ENCODE measurements around the gene ALMS1. TPM values are rescaled to one million over a fixed set of nuclear protein-coding genes. Genes with fewer than 3 reads are reported as not detected.

The ALMS1 gene
- total and polyA plus RNA-seq, 2 of the 8 experiments (the other 6 are each of a cell fraction or from before 2014, with no cell fraction given) = 21.8 to 45.6 TPM

GRCh38 chr2:73614105-73614504 lies 228.5 kb downstream of the ALMS1 start:
- Histone ChIP-seq H2BK15ac (ENCODE audit: low read length) (no peak overlapping the region), H3K79me1 (ENCODE audit: low read depth, low read length) (no peaks in the 10 kb centered on the region), H2BK120ac (replicated peaks; ENCODE audit: low read depth, low read length) (no peak overlapping the region), H3K23ac (ENCODE audit: insufficient read length) (no peak overlapping the region), H3K9ac (replicated peaks in 1 of 4; ENCODE audit: extremely low read depth in 1 of 4, low read depth in 3 of 4, low read length in 3 of 4) (no peak overlapping the region), H3K56ac (replicated peaks; ENCODE audit: insufficient read length, low read depth, low read length) (no peak overlapping the region), H3K18ac (ENCODE audit: extremely low read depth, low read length) (no peak overlapping the region), H3K9me3 (ENCODE audit: insufficient read depth in 2 of 2, low read depth in 1 of 2, low read length in 1 of 2) (no peaks in the 10 kb centered on the region), H3K4me3 (ENCODE audit: extremely low read depth in 1 of 4, insufficient read depth in 2 of 4, low read depth in 3 of 4, low read length in 4 of 4) (no peak overlapping the region), H2BK20ac (ENCODE audit: low read length) (no peak overlapping the region), H2BK5ac (ENCODE audit: low read depth, low read length) (no peak overlapping the region), H2AFZ (ENCODE audit: low read length) (no peak overlapping the region), H4K91ac (replicated peaks; ENCODE audit: insufficient read length, low read length) (no peak overlapping the region), H2AK5ac (ENCODE audit: low read depth, low read length) (no peak overlapping the region), H3K27ac (ENCODE audit: low read depth, low read length) (no peak overlapping the region), H4K5ac (ENCODE audit: insufficient read length, low read depth, low read length) (no peak overlapping the region), H3K4ac (replicated peaks; ENCODE audit: insufficient read length, low read depth, low read length) (no peak overlapping the region), H2BK12ac (ENCODE audit: low read depth, low read length) (no peak overlapping the region), H3K23me2 (ENCODE audit: low read depth, low read length) (no peaks in the 10 kb centered on the region), H3K79me2 (ENCODE audit: control insufficient read depth in 1 of 2, insufficient read depth in 2 of 2, low read length in 2 of 2) (no peaks in the 10 kb centered on the region), H3K27me3 (replicated peaks in 1 of 4; ENCODE audit: control insufficient read depth in 3 of 4, extremely low read depth in 1 of 4, insufficient read depth in 3 of 4, low read length in 3 of 4) (no peaks in the 10 kb centered on the region), H3K36me3 (ENCODE audit: control insufficient read depth in 2 of 4, insufficient read depth in 4 of 4, low read length in 3 of 4) (no peaks in the 10 kb centered on the region; a peak in 1 of 8 replicates), H4K20me1 (replicated peaks in 1 of 2; ENCODE audit: control insufficient read depth in 1 of 2, insufficient read depth in 2 of 2, low read length in 2 of 2) (peaks cover 0 to 2% of the 10 kb centered on the region in 2 experiments), H3K14ac (ENCODE audit: insufficient read length) (no peak overlapping the region), H4K8ac (ENCODE audit: extremely low read depth, insufficient read depth, low read length) (no peak overlapping the region), H3K4me1 (replicated peaks in 1 of 4; ENCODE audit: control insufficient read depth in 3 of 4, insufficient read depth in 4 of 4, low read length in 3 of 4) (no peaks in the 10 kb centered on the region), H3K4me2 (ENCODE audit: insufficient read depth in 1 of 2, low read depth in 2 of 2, low read length in 2 of 2) (no peak overlapping the region)
- DNase-seq (ENCODE audit: low read depth in 1 of 2, low spot score in 2 of 2) = no peak
- ChIA-PET CTCF (ENCODE audit: partially characterized antibody) (interaction anchor here (0.8 kb wide), 1 partner anchor 10 kb away, joined by 3 read pairs; no protein-coding TSS in a partner anchor), POLR2A (ENCODE audit: partially characterized antibody) (interaction anchor here (1.8 kb wide), 1 partner anchor 13 kb away, joined by 5 read pairs; no protein-coding TSS in a partner anchor)
- 91% methylated on average over 3 of the region's 3 CpGs; no CpG with 5 or more reads in 1 of the 2 experiments for WGBS, 2 experiments (ENCODE audit: extremely low coverage in 1 of 2, insufficient coverage in 1 of 2, insufficient read length in 1 of 2, insufficient replicate concordance in 2 of 2, low coverage in 1 of 2, low lambda C conversion rate in 2 of 2, missing lambda C conversion rate in 1 of 2)
- no peak for FAIRE-seq
- TF ChIP-seq CBX5 (IDR thresholded peaks at IDR 0.05; ENCODE audit: low read depth, low read length) (no peak), PHF8 (conservative IDR thresholded peaks at IDR 0.05; ENCODE audit: low read depth, low read length) (no peak), CTBP2 (IDR thresholded peaks at IDR 0.05; ENCODE audit: borderline replicate concordance, insufficient read depth, insufficient read length, low read length) (no peak), SP2 (IDR thresholded peaks at IDR 0.05; ENCODE audit: low read length) (no peak), CTCF (IDR thresholded peaks at IDR 0.05; ENCODE audit: control extremely low read depth in 1 of 3, insufficient read depth in 1 of 3, low read depth in 1 of 3, low read length in 3 of 3) (no peak), POLR2A (IDR thresholded peaks at IDR 0.05; ENCODE audit: control extremely low read depth in 1 of 2, low read depth in 2 of 2, low read length in 2 of 2) (no peak), BRCA1 (IDR thresholded peaks at IDR 0.05; ENCODE audit: low read depth, low read length) (no peak), BCL11A (IDR thresholded peaks at IDR 0.05; ENCODE audit: low read depth in 2 of 2, low read length in 2 of 2) (no peak), HDAC2 (IDR thresholded peaks at IDR 0.05; ENCODE audit: borderline replicate concordance in 1 of 2, low read depth in 2 of 2, low read length in 2 of 2) (no peak)
